Nephron (organoid): Measurements from ENCODE around the gene FBXW11.

Experiments used
- H3K27ac Mint-ChIP-seq, 3 experiments: 2 replicates each; pipeline ENCODE4 v1.8.0; 2020; ENCODE audit warnings: mixed read lengths in 3 of 3, mild to moderate bottlenecking in 2 of 3, moderate library complexity in 1 of 3
- H3K27me3 Mint-ChIP-seq: 2 replicates; pipeline ENCODE4 v1.8.0; 2021; ENCODE audit warnings: low read depth, mild to moderate bottlenecking, moderate library complexity, mixed read lengths
- H3K36me3 Mint-ChIP-seq: 2 replicates; pipeline ENCODE4 v1.8.0; 2020; ENCODE audit warnings: low read depth, mixed read lengths
- H3K4me1 Mint-ChIP-seq: 2 replicates; pipeline ENCODE4 v1.8.0; 2020; ENCODE audit warnings: mixed read lengths
- H3K4me3 Mint-ChIP-seq, 3 experiments: 2 replicates each; pipeline ENCODE4 v1.8.0; 2020; ENCODE audit warnings: mild to moderate bottlenecking in 3 of 3, mixed read lengths in 3 of 3, moderate library complexity in 2 of 3
- H3K9me3 Mint-ChIP-seq: 2 replicates; pipeline ENCODE4 v1.8.0; 2020; ENCODE audit warnings: mixed read lengths
- TF ChIP-seq, protein P1 (sequence below), 3 experiments: fragments of 200-600 bp; sonication (generic); IDR thresholded peaks; one replicate each; pipeline ENCODE4 v1.5.0; 2021; ENCODE audit warnings: antibody characterized with exemption in 3 of 3; ENCODE audit not compliant: unreplicated experiment in 3 of 3

The FBXW11 gene

DNA sequence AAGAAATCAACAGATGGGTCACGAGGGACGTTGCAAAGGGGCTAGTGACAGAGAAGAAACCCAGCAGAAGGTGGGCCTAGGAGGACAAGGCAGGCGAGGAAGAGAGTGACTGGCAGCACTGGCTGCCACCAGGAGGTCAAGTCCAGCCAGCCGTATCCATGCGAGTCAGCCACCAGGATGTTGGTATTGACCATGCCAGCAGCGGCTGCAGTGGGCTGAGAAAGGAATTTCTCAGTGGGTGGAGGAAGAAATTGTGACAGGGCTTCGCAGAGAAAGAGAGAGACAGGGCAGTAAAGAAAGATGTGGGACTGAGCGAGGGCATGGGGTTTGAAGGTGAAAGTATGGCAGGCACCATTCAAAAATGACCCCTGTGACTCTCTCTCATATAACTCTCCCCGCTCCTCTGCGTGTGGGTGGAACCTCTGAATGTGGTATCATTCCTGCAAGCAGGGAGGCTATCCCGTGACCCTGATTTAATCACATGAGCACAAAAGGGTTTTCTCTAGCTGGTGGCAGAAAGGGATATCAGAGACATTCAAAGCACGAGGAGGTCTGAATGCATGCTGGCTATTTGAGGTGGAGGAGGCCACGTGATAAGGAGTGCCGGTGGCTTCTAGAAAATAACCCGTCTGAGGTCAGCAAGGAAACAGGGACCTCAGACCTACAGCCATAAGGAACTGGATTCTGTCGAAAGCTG lies 45.4 kb upstream of the FBXW11 start:
- no peak overlapping the region for H3K4me3 Mint-ChIP-seq
- no peaks in the 10 kb centered on the region for H3K9me3 Mint-ChIP-seq
- peaks cover 20% of the 10 kb centered on the region for H3K36me3 Mint-ChIP-seq
- TF ChIP-seq, protein P1, sequence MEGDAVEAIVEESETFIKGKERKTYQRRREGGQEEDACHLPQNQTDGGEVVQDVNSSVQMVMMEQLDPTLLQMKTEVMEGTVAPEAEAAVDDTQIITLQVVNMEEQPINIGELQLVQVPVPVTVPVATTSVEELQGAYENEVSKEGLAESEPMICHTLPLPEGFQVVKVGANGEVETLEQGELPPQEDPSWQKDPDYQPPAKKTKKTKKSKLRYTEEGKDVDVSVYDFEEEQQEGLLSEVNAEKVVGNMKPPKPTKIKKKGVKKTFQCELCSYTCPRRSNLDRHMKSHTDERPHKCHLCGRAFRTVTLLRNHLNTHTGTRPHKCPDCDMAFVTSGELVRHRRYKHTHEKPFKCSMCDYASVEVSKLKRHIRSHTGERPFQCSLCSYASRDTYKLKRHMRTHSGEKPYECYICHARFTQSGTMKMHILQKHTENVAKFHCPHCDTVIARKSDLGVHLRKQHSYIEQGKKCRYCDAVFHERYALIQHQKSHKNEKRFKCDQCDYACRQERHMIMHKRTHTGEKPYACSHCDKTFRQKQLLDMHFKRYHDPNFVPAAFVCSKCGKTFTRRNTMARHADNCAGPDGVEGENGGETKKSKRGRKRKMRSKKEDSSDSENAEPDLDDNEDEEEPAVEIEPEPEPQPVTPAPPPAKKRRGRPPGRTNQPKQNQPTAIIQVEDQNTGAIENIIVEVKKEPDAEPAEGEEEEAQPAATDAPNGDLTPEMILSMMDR (IDR thresholded peaks at IDR 0.05; ENCODE audit: unreplicated experiment in 3 of 3): no peak
- H3K27ac Mint-ChIP-seq: peak overlapping the region in 1 of 3 experiments; percentile 25
- H3K27me3 Mint-ChIP-seq: no peaks in the 10 kb centered on the region
- peaks cover 6% of the 10 kb centered on the region for H3K4me1 Mint-ChIP-seq

- peaks cover 6% of the 10 kb centered on the region for H3K4me1 Mint-ChIP-seq
- peaks cover 22% of the 10 kb centered on the region for H3K36me3 Mint-ChIP-seq
- no peaks in the 10 kb centered on the region for H3K27me3 Mint-ChIP-seq
- no peaks in the 10 kb centered on the region for H3K9me3 Mint-ChIP-seq
- TF ChIP-seq, protein P1 (IDR thresholded peaks at IDR 0.05; ENCODE audit: unreplicated experiment in 3 of 3): no peak
- H3K4me3 Mint-ChIP-seq: no peak overlapping the region
- H3K27ac Mint-ChIP-seq: no peak overlapping the region
Measured at GRCh38 chr5:172050080-172050479, 43.6 kb upstream of the FBXW11 start.

DNA sequence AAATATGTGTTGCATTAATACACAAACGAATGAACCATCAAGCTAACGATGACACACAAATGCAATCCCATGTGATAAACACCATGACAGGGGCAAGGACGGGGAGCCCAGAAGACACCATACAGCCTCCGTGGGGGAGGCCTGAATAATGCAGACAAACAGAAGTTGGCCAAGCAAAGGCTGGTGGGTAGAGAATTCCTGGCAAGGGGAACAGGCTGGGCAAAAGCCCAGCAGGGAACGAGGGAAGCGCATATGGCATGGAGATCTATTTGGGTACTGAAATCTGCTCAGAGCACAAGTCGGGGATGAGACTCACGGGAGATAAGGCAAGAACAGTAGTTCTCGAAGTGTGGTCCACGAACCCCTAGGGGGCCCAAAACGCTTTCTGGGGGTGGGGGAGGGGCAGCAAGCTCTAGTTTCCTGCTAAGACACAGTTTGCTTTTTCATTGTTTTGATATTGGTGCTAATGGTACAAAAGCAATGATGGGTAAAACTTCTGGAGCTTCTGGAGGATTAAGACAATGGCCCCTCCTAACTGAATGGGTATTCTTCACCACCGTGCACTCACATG lies 42.9 kb upstream of the FBXW11 start:
- Mint-ChIP-seq H3K4me1 (peaks cover 6% of the 10 kb centered on the region), H3K4me3 (no peak overlapping the region), H3K9me3 (no peaks in the 10 kb centered on the region), H3K36me3 (peaks cover 30% of the 10 kb centered on the region), H3K27me3 (no peaks in the 10 kb centered on the region), H3K27ac (no peak overlapping the region)
- TF ChIP-seq, protein P1 (IDR thresholded peaks at IDR 0.05; ENCODE audit: unreplicated experiment in 3 of 3): no peak

- no peaks in the 10 kb centered on the region for H3K9me3 Mint-ChIP-seq
- peaks cover 32% of the 10 kb centered on the region for H3K36me3 Mint-ChIP-seq
- peak overlapping the region in 1 of 3 experiments; percentile 50 for H3K27ac Mint-ChIP-seq
- peaks cover 6% of the 10 kb centered on the region for H3K4me1 Mint-ChIP-seq
- no peak overlapping the region for H3K4me3 Mint-ChIP-seq
- TF ChIP-seq, protein P1 (IDR thresholded peaks at IDR 0.05; ENCODE audit: unreplicated experiment in 3 of 3): no peak
- H3K27me3 Mint-ChIP-seq: no peaks in the 10 kb centered on the region
Measured at GRCh38 chr5:172048539-172049101, 42.2 kb upstream of the FBXW11 start.

GRCh38 chr5:172048170-172048422 lies 41.7 kb upstream of the FBXW11 start:
- TF ChIP-seq, protein P1 (IDR thresholded peaks at IDR 0.05; ENCODE audit: unreplicated experiment in 3 of 3): no peak
- peak overlapping the region in 1 of 3 experiments; percentile 50 for H3K27ac Mint-ChIP-seq
- H3K9me3 Mint-ChIP-seq: no peaks in the 10 kb centered on the region
- H3K4me1 Mint-ChIP-seq: peaks cover 6% of the 10 kb centered on the region
- no peaks in the 10 kb centered on the region for H3K27me3 Mint-ChIP-seq
- H3K4me3 Mint-ChIP-seq: no peak overlapping the region
- peaks cover 32% of the 10 kb centered on the region for H3K36me3 Mint-ChIP-seq

GRCh38 chr5:172046593-172046992 lies 40.2 kb upstream of the FBXW11 start:
- Mint-ChIP-seq H3K36me3 (peaks cover 26% of the 10 kb centered on the region), H3K27me3 (no peaks in the 10 kb centered on the region), H3K4me3 (no peak overlapping the region), H3K27ac (no peak overlapping the region), H3K4me1 (peaks cover 2% of the 10 kb centered on the region), H3K9me3 (no peaks in the 10 kb centered on the region)
- TF ChIP-seq, protein P1 (IDR thresholded peaks at IDR 0.05; ENCODE audit: unreplicated experiment in 3 of 3): no peak
